Hematopoietic multipotent progenitor cell treated with erythropoietin and hydrocortisone succinate and interleukin-3 and kit ligand, for 4 days (in vitro differentiated cells): ENCODE measurements around the gene MYO10.

Experiments
- DNase-seq: peaks from one replicate; pipeline ENCODE4 v3.0.0-alpha.2; 2015

Gene MYO10

GRCh38 chr5:16937503-16938161 lies 1.5 kb upstream of the MYO10 start:
- DNase-seq = peak; percentile 55

GRCh38 chr5:16936989-16937438 lies 926 bp upstream of the MYO10 start:
- DNase-seq = no peak

- peak; percentile 13 for DNase-seq
Measured at GRCh38 chr5:16935231-16936149, 598 bp downstream of the MYO10 start.

- no peak for DNase-seq
Measured at GRCh38 chr5:16934677-16935153, 1.4 kb downstream of the MYO10 start.

GRCh38 chr5:16934123-16934522 lies 2.0 kb downstream of the MYO10 start:
- peak; percentile 84 for DNase-seq

GRCh38 chr5:16933337-16933736 lies 2.8 kb downstream of the MYO10 start:
- DNase-seq = no peak

- DNase-seq = no peak
Measured at GRCh38 chr5:16932401-16932800, 3.7 kb downstream of the MYO10 start.

GRCh38 chr5:16931334-16932110 lies 4.6 kb downstream of the MYO10 start:
- DNase-seq = peak; percentile 17

GRCh38 chr5:16930496-16930895 lies 5.6 kb downstream of the MYO10 start:
- DNase-seq = no peak

- DNase-seq = no peak
Measured at GRCh38 chr5:16929831-16930230, 6.3 kb downstream of the MYO10 start.

GRCh38 chr5:16929347-16929746 lies 6.7 kb downstream of the MYO10 start:
- DNase-seq = no peak

GRCh38 chr5:16927613-16928012 lies 8.5 kb downstream of the MYO10 start:
- DNase-seq = no peak

GRCh38 chr5:16926417-16926816 lies 9.7 kb downstream of the MYO10 start:
- no peak for DNase-seq

GRCh38 chr5:16924206-16924605 lies 11.9 kb downstream of the MYO10 start:
- DNase-seq = no peak

- no peak for DNase-seq
Measured at GRCh38 chr5:16922430-16922829, 13.7 kb downstream of the MYO10 start.

- no peak for DNase-seq
Measured at GRCh38 chr5:16921211-16921610, 14.9 kb downstream of the MYO10 start.

GRCh38 chr5:16920109-16920816 lies 15.8 kb downstream of the MYO10 start:
- DNase-seq = no peak

GRCh38 chr5:16918891-16919671 lies 17.0 kb downstream of the MYO10 start:
- no peak for DNase-seq

- DNase-seq = no peak
Measured at GRCh38 chr5:16918156-16918555, 17.9 kb downstream of the MYO10 start.

GRCh38 chr5:16916262-16916878 lies 19.7 kb downstream of the MYO10 start:
- DNase-seq = peak; percentile 70

GRCh38 chr5:16914584-16914983 lies 21.5 kb downstream of the MYO10 start:
- no peak for DNase-seq
